T-helper 1 cell treated with Interleukin-12 subunit alpha and Interleukin-12 subunit beta and Interleukin-4 antibody, amounts not matched to agents 30 ng/mL and 1 ng/mL, for 36 hours (primary cell): ENCODE results near the gene LAMP5. TPM values are rescaled to one million over a fixed set of nuclear protein-coding genes. Genes with fewer than 3 reads are reported as not detected.

Experiments
- intact Hi-C: fragments of 100-400 bp; cut with micrococcal nuclease; formaldehyde crosslinking; loops from one replicate; pipeline ENCODE4 v1.15.1; 2024
- total RNA-seq: library from RNA; stranded (reverse); gene quantifications from 2 replicates; pipeline ENCODE4 v1.2.3, GENCODE V29; 2022

The LAMP5 gene
- total RNA-seq, 1 donor from 2014 or later, result not detected

DNA sequence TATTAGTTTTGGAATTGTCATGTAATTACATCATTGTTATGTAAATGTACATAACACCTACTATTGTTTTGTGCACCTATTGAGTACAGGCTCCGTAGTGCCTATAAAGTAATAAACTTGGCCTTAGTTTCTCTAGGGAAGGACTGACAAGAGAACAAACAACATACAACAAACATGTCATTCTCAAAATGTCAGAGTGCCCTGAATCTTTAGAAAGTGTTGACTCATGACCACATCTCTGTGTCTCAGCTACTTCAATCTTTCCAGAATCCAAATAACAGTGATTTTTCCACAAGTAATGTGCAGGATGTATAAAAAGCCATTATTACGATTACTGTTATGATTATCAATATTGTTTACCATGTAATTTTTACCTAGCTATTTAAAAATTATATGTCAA is 17.2 kb downstream of the LAMP5 start:
- intact Hi-C loops, result no loop called here

DNA sequence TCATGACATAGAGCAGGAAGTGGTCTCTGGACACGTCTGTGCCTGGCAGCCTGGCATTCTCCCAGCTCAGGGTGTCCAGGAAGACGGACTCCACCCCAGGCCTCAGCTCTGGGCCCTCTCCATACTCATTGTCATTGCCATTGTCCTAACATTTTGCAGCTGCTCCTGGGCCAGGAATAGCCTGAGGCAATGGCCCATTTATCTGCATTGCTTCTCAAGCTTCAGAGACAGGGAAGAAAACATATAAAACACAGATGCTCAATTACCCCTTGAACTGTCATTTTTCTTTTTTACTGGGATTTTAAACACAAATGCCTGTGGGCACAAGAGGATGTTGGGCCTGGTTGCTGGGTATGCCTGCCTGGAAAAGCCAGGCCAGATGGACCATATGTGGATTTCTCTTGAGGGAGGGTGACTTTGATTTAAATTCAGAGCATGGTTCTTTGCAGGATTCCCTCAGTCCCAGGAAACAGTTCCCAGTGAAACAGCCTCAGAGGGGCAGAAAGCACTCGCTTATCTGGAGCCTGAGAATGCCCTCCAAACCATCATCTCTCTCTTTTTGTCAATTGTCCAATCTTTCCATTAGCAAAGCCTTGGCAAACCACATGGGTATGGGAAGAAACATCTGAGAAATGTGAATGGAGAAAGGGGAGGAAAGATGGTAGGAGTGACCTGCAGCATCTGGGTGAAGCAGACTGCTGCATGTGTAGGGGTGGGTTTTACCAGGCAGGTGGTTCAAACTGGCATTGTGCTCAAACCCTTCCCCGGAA is 17.9 kb downstream of the LAMP5 start:
- intact Hi-C loops, result no loop called here

DNA sequence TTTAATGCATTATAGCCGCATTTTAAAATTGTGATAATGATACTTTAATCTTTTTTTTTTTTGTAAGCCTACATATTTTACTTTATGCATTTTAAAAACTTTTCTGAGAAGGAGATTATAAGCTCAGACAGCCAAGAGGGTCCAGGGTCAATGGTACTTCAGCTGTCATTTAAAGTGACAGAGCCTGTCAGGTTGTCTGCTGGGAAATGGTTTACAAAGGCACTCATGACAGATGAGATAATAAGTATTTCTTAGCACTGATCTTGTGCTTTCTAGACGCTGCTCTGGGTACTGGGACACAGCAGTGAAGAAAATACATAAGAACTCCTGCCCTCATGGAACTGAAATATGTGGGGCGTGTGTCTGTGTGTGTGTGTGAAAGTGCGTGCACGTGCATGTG is 19.6 kb downstream of the LAMP5 start:
- intact Hi-C loops, result no loop called here

DNA sequence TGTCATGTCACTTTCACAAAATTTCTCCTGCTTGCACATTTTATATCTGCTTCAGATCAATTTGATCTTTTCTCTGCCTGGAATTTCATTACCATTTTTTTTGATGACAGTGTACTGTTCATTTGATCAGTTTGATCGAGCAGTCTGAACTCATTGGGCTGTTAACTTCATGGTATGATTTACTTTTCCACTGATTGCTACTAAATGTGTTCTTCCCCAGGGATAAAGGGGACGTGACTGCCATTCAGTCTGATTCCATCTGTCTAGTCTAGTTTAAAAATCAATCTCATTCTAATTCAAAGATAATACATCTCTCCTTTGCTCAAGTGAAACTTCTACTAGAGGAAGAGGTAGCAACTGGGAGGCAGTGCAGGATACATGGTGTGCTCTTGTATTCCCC is 21.1 kb downstream of the LAMP5 start:
- intact Hi-C loops, result no loop called here

DNA sequence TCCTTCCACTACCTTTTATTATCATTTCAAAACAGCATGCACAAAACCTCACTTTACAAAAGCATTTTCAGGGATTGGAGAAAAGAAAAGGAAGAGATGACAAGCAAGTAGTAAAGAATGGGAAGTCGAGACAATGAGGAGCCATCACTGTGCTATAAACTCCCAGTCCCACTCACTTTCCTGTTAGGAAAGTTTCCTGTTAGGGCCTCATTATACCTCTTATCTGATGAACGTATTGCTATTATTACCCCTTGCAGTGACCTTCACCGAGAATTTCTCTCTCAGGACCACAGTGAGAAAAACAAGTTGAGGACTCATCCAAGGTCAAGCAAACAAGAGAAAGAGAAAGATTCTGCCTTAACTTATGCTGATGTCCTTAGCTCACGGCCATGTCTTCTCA is 28.8 kb downstream of the LAMP5 start:
- intact Hi-C loops, result no loop called here

DNA sequence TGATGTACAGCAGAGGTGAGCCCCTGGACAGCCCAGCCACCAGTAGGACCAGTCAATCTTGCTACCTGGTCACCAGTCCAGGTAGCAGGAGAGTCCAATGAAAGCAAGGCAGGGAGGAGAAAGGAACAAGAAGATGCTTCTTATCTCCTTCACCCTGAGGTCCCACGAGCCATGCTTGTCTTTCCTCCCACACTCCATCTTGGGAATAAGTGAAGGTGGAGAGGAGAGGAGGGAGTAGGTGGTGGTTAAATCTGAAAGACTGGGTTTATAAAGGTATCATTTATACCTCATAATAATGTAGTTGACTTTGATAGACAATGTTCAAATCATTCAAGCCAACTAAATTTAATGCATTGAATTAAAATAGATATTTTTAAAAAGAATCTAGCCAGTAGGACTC is 35.9 kb downstream of the LAMP5 start:
- intact Hi-C loops, result no loop called here

DNA sequence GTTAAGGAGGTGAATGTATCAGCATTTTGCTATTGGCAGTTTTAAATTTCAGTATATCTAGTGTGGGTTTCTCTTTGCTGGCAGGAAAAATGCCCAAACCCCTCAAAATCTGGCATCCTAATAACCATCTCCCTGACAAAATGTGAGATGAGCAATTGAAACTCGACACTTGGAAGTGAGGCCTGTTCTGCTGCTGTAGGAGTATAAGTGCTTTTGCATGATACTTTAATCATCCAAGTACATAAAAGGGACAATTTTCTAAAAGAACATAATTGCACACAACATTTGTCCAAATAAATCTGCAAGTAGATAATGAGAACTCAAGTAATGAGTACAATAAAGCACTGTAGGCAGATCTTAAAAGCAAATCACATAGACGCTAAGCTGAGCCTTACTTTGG is 36.5 kb downstream of the LAMP5 start:
- intact Hi-C loops, result no loop called here

DNA sequence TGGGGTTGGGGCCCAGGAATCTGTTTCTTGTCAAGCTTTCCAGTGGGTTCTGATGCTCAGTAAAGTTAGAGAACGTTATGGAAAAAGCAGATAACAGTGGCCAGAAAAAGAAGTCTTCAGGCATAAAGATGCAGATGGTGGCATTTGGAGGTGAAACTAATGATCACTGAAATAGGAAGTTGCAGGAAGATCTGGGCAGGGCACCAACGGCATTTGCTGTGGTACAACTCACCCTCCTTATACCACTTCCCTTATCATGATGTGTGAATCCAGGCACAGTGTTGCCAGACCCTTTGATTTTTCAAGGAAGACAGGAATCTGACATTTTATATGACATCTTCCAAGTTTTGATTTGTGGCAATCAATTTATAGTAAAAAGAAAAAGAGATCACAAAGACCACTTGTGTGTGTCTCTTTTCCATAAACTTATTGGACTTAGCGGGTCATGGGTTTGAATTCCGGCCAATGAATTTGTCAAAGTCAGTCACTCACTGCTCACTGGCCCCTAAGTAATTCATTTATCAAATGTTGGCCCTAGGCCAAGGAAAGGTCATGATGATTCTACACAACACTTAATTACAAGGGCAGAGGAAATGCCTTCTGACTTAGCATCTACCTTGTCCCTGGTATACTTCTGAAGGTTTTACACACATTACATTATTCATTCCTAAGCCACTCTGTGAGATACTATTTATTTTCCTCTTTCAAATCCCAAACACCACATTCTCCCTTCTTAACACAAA is 37.6 kb downstream of the LAMP5 start:
- intact Hi-C loops, result no loop called here

DNA sequence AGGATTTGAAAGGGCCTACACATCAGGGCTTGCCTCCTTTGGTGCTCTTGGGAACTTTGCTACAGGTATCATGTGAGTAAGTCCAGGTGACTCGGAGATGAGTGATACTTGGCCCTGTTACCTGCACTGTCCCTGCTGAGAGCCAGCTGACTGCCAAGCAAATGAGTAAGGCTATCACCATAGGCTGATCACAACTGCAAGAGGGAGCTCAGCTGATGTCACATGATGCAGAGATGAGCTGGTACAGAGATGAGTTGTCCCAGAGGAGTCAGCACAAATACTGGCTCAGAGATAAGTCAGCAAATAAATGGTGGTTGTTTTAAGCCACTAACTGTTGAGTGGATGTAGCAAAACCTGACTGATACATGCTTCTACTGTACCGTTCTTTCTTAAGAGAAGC is 41.4 kb downstream of the LAMP5 start:
- intact Hi-C loops, result no loop called here

DNA sequence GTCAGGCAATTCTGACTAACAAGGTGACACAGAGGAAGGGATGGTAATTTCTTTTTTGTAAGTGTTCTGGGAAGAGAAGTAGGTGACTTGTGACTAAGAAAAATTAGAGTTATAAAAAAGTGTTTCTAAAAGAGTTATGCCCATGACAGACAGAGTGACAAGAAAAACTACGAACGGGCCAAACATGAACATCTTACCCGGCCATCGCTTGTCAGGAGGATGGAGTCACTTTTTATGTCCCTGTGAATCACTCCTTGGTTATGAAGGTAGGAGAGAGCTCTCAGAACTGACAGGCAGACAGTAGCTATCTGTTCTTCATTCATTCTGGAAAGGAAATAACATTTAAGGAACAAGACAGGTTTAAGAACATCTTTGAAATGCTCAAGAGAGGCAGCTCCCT is 43.0 kb downstream of the LAMP5 start:
- intact Hi-C loops, result no loop called here

DNA sequence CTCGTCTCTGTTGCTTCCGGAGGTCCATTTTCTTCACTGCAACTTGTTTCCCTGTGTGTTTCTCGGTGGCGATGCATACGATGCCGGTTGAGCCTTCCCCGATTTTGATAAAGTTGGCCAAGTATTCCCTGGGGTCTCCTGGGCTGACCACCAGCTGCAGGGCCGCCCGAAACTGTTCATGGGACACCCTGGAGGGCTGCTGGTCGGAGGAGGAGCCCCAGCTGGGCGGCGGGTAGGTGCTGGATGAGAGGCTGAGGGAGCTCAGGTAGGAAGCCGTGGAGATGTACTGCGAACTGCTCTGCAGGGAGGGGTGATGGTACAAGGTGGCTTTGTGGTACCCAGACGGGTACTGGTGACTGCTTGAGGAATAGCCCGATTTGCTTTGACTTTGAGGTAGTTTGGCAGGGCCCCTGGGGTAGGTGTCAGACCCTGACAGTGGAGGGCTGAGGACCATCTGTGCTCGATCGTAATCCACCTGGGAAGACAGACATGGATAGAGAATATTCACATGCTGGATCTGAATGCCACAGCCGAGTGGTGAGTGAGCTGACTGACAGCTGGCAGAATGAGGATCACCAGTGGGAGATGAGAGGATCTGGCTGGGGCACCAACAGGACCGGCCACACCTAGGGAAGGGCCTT is 51.6 kb downstream of the LAMP5 start:
- intact Hi-C loops, result no loop called here

DNA sequence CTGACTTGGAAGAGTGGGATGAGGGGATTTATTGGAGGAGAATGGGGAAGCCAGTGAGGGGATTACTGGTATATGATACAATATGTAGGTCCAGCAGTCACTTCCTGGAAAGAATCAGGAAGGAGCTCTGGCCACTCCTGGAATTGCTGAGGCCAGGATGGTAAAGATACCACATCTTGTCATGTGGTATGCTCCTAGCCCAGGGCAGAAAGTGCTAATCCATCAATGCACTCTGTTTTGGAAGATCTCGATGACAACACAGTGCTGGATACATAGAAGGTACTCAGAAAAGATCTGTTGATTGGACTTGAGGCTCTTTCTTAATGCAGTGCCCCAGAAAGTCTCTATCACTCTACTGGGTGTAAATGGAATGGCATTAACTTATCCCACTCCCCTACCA is 52.6 kb downstream of the LAMP5 start:
- intact Hi-C loops, result no loop called here

DNA sequence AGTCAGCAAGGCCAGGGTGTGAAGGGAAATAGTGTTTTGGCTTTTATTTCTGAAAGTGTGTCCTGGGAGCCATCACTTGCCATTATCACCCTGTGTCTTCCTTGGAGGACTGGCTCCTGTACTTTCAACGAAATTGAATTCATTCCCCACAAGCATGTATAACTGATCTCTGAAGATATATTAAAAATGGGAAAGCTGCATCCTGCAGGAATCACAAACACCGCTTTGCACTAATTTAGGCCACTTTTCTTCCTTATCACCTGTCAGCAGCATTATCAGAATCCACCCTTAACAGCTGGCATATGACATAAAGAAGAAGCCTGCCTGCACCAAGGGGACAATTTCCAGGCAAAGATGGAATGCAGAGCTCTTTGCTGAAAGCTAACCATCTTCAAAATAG is 56.2 kb downstream of the LAMP5 start:
- intact Hi-C loops, result no loop called here

DNA sequence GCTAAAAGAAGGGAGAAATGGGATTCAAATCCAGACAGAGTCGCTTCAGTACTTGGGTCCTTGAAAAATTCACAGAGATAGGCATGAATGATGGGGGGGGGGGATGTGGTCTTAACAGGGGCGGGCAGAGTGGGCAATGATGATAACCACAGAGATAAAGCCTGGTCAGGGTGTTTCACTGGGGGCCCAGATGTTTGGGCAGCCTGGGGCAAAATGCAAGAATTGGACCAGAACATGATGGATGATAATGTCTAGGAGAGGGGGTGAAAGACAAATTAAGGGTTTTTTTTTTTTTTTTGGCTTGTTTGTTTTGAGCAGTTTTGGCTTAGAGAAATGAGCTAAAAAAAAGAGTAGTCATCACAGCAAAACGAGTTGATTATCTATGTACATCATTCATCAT is 57.4 kb downstream of the LAMP5 start:
- intact Hi-C loops, result no loop called here

DNA sequence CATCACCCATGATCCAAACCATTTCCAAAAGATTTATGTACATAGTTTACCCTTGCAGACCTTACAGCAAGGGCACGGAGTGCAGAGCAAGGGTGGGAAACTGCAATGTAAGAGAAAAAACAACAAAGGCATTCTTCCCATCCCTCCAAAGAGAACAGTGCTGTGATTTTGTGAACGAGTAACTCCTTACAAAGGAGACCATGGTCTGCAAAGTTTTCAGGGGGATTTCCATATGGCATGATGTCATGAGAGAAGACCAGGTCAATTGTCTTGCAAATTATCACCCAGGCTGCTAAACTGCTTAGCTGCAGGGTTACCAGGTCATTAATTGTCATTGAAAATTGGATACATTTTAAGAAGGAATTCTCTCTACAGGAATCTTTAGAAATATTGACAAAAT is 58.3 kb downstream of the LAMP5 start:
- intact Hi-C loops, result no loop called here

DNA sequence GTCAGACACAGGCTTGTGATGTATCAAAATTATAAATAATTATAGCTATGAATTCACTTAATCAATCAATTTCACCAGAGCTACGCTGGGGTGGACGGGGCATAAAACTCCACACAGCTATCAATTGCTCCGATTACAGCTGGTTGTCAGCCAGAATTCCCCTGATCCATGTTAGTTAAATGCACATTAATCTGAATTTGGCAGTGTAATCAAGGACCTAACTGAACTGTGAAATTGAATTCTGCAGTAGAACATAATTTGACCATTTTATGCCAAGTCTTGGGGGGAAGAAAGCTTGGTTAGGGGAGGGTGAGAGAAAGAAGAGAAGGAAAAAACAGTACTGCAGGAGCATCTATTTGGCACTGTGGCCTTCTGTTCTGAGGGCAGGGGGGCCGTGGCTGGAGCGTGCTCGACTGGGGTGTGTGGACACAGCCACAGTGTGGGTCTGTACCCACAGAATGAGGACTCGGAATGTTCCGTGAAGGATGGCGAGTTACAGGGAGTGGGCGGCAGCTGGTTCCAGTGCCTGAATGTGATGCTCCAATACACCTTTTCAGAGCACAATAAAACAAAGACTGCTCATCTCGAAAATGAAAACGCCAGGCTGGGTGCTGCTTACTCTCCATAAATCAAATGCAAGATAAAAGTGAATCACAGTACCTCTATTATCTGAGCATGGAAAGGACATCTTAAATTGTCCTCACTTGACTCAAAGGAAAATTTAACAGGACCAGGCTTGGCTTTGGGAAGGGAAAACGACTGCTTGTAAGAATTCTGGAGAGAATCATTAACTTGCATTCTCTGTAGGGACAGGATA is 59.2 kb downstream of the LAMP5 start:
- intact Hi-C loops, result no loop called here

DNA sequence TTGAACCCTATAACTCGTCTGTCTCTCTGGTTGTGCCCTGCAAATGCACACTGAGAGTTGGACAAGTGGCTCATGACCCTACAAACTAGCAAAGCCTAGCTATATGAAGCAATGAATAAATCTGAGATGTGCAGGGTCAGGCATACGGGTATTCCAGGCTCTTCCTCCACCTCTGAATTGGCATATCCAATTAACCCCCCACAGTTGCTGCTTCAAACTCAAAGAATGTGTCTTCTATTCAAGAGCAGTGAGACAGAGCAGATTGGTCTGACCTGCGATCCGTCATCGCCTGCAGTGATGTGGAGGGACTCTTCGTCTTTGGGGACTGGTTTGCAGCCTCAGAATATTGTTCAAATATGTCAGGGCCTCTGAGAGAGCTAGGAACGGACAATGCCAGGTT is 59.8 kb downstream of the LAMP5 start:
- intact Hi-C loops, result no loop called here

DNA sequence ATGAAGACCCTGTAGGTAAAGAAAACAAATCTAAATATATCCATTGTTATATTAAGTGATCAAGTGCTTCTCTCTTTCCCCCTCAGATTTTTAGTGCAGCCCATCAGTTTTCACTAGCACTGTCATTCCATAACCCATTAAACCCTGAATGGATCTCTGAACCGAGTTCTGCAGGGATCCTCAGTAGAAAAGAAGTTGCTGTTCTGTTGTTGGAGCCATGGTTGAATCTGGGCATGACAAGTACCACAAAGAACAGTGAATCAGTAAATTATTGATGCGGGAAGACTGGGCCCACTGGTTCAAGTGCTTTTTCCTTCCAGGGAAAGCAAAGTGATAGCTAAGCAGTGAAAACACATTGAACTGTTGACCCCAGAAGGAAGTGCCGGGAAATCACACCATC is 60.4 kb downstream of the LAMP5 start:
- intact Hi-C loops, result no loop called here

DNA sequence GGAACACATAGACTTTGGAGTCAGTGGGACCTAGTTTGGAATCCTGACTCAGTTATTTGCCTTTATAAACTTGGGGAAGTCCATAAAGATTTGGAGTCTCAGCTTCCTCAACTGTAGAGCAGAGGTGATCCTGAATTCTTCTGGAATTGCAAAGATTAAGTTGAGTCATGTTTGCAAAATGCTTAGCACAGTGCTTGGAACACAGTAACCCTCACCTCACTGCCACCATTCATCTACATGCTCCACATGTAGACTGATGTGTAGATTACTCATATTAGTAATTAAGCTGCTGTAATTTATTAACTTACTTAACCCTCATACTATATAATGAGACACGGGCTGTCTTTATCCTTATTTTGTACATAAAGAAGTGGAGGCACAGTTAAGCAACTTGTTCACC is 61.4 kb downstream of the LAMP5 start:
- intact Hi-C loops, result no loop called here

DNA sequence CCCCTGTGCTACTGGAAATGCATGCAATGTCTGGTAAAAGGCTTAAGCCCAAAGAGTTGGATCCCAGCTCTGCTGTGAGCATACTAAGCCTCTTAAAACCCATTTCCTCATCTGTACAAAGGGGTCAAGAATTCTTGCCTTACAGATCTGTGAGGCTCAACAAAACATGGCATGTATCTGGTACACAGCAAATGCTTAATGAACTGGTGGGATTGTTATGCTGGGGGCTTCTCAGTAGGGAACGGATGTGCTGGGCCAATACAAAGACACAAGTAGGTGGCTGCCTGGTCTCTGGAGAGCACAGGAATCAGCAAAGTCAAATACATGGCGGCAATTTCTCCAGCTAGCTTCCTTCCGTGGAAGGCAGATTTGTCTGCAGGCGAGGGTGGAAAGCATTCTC is 62.3 kb downstream of the LAMP5 start:
- intact Hi-C loops, result no loop called here

DNA sequence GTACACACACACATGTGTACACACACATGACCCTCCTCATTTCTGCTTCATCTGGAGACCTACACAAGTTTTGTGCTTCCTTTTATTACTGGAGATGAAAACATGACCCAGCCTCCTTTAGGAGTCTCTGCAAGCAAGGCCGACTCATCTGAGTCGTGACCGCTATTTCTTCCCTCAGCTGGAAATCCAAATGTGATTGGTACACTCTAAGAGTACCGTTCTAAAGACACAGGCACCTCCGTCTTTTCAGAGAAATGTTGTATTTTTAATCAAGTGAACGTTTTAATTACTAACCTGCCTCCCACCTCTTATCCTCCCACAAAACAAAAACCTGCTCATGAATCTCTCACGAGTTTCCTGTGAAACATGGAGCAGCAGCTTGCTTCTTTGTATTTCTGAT is 63.0 kb downstream of the LAMP5 start:
- intact Hi-C loops, result no loop called here

DNA sequence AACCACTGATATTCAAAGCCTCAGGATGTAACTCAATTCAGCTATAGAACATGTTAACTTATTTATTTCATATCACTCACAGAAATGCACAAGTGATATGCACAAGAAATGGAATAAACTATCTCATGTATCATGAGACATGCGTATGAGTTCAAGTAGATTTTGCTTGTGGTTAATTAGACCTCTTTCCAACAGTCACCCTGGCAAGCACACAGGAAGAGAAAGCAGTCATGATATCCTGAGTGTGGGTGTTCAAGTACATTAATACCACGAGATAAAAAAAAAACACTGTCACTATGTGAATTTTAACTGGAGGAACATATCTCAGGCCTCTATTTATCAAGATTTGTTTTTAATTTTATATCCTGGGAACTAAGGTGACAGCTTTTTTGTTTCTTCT is 64.2 kb downstream of the LAMP5 start:
- intact Hi-C loops, result no loop called here
